Spleen (tissue), 7 donors: ENCODE data around the gene FAM3D.

Source experiments
- POLR2A ChIP-seq, 3 donors: fragments of 450-650 bp; IDR thresholded peaks; one replicate each; pipeline ENCODE4 v1.5.1; 2017; ENCODE audit warnings: antibody characterized with exemption in 3 of 3, mild to moderate bottlenecking in 1 of 3
- POLR2AphosphoS5 ChIP-seq, 3 donors: sonication (generic); formaldehyde crosslinking; IDR thresholded peaks; one replicate each; pipeline ENCODE4 v1.5.1; 2017; ENCODE audit warnings: antibody characterized with exemption in 3 of 3
- TF ChIP-seq, protein P1 (sequence below), 11 experiments: fragments of 200-600 bp in 7 of 11; fragments of 450-650 bp in 4 of 11; sonication (generic) in 4 of 11; IDR thresholded peaks in 8 of 11; conservative IDR thresholded peaks in 3 of 11; 1 replicate in 7 of 11; 2 replicates in 4 of 11; pipeline versions ENCODE4 v1.4.0 to v1.8.0; 2016 to 2021; ENCODE audit warnings: antibody characterized with exemption in 11 of 11, inconsistent platforms in 4 of 11, mild to moderate bottlenecking in 1 of 11
- donor health status: DM: no; HTN: no; CAD: no; lungs with moderate emphysema.
- donor health status: DM: no; HTN: no; CAD: no.
- donor health status: DM: no; HTN: no; CAD: no.

DNA sequence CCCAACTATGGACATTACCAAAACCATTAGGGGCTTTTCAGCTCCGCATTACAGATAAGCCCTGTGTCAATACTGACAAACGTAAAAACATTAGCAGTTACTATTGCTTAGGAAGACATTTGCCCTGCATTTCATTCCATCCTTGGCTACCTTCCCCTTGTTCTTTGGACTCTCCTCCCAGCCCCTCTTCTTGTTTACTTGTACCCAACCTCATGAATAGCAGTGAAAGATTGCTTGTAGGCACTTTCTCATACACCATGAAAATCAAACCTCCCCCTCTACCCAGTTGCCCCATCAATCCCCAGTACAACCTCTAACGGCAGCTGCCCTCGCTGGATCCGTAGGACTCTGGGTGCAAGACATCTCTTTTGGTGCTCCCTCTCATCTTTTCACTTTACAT, 72.5 kb downstream of the FAM3D start:
- TF ChIP-seq, protein P1, sequence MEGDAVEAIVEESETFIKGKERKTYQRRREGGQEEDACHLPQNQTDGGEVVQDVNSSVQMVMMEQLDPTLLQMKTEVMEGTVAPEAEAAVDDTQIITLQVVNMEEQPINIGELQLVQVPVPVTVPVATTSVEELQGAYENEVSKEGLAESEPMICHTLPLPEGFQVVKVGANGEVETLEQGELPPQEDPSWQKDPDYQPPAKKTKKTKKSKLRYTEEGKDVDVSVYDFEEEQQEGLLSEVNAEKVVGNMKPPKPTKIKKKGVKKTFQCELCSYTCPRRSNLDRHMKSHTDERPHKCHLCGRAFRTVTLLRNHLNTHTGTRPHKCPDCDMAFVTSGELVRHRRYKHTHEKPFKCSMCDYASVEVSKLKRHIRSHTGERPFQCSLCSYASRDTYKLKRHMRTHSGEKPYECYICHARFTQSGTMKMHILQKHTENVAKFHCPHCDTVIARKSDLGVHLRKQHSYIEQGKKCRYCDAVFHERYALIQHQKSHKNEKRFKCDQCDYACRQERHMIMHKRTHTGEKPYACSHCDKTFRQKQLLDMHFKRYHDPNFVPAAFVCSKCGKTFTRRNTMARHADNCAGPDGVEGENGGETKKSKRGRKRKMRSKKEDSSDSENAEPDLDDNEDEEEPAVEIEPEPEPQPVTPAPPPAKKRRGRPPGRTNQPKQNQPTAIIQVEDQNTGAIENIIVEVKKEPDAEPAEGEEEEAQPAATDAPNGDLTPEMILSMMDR (IDR thresholded peaks at IDR 0.05 in 8 of 11, conservative IDR thresholded peaks at IDR 0.05 in 3 of 11), result no peak
- TF ChIP-seq POLR2AphosphoS5 (IDR thresholded peaks at IDR 0.05) (no peak), POLR2A (IDR thresholded peaks at IDR 0.05) (no peak)
